ENCODE results near the gene BCAR1. TPM values are rescaled to one million over a fixed set of nuclear protein-coding genes. Genes with fewer than 3 reads are reported as not detected.
A peak's percentile ranks its signal among the peaks of the same experiment; 100 is the strongest.
"Not testable (repeated sequence)": the region's sequence is repeated elsewhere in the genome, so short reads cannot be mapped to it uniquely, and the experiment has no call there.

The BCAR1 gene
- total and polyA plus RNA-seq, 2 experiments from 2014 or later: 37.9 to 140 TPM

DNA sequence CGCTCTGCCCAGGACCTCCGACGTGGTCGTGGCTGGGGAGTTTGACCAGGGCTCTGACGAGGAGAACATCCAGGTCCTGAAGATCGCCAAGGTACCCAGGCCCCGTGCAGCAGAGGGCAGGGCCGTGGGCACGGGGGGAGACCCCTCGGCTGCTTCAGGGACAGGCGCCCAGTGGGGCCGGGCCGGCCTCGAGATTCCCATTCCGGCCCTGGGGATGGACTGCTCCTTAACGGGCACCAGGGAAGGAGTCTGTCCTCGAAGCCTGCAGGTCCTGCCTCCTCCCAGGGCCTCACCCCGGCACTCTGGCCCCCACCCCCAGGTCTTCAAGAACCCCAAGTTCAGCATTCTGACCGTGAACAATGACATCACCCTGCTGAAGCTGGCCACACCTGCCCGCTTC, 28.3 kb downstream of the BCAR1 start:
- not testable (repeated sequence) for H3K4me3 Mint-ChIP-seq

GRCh38 chr16:75222271-75222783, 29.1 kb downstream of the BCAR1 start:
- no peak overlapping the region; the same call in 2 of the 3 replicates for H3K4me3 Mint-ChIP-seq
- no peaks in the 10 kb centered on the region for H3K79me2 ChIP-seq (replicated peaks; ENCODE audit: insufficient read depth)
- H3K4me2 ChIP-seq: no peak overlapping the region
- H3K27ac Mint-ChIP-seq: no peak overlapping the region
- H3K36me3 ChIP-seq (ENCODE audit: insufficient read depth): no peaks in the 10 kb centered on the region
- no peaks in the 10 kb centered on the region for H3K4me1 ChIP-seq (ENCODE audit: insufficient read depth)
- peaks cover under 1% of the 10 kb centered on the region; the same call in 1 of the 3 replicates for H3K36me3 Mint-ChIP-seq (ENCODE audit: low read depth)
- H2AFZ ChIP-seq: 0 out of 2 replicates have a peak overlapping the region, but pooled peaks have one; percentile 38
- peaks cover 6% of the 10 kb centered on the region for H3K27me3 Mint-ChIP-seq (ENCODE audit: insufficient read depth, low read depth, poor library complexity)
- H3K4me1 Mint-ChIP-seq: peaks cover 3% of the 10 kb centered on the region; the same call in 2 of the 3 replicates
- ATAC-seq (no peak), DNase-seq (ENCODE audit: low spot score) (peak; percentile 25)
- H4K20me1 ChIP-seq (replicated peaks; ENCODE audit: insufficient read depth): no peaks in the 10 kb centered on the region
- H3K27ac ChIP-seq (ENCODE audit: low read depth): no peak overlapping the region
- H3K9me2 ChIP-seq (ENCODE audit: insufficient read depth): no peaks in the 10 kb centered on the region
- H3K9me3 Mint-ChIP-seq: no peaks in the 10 kb centered on the region; the same call in 2 of the 3 replicates
- peaks cover under 1% of the 10 kb centered on the region; the same call in 1 of the 2 replicates for H3F3A ChIP-seq (replicated peaks; ENCODE audit: low read depth)
- TF ChIP-seq ZNF331 (CRISPR knock-in tag; IDR thresholded peaks at IDR 0.05; ENCODE audit: low read depth) (no peak), NANOG (IDR thresholded peaks at IDR 0.05; ENCODE audit: borderline replicate concordance) (no peak)
- no peaks in the 10 kb centered on the region for H3K27me3 ChIP-seq (ENCODE audit: insufficient read depth)
- H3K4me3 ChIP-seq: no peak overlapping the region

More for the DNA sequence above, 28.3 kb downstream of the BCAR1 start:
- not testable (repeated sequence) for H3K36me3 Mint-ChIP-seq (ENCODE audit: low read depth); DNase-seq (ENCODE audit: low spot score); H3K4me2 ChIP-seq; H3K36me3 ChIP-seq (ENCODE audit: insufficient read depth); H3K4me1 Mint-ChIP-seq; H3K4me3 ChIP-seq; ATAC-seq; H3K79me2 ChIP-seq (replicated peaks; ENCODE audit: insufficient read depth); H3F3A ChIP-seq (replicated peaks; ENCODE audit: low read depth); H3K27me3 ChIP-seq (ENCODE audit: insufficient read depth); H3K27ac Mint-ChIP-seq; H3K4me1 ChIP-seq (ENCODE audit: insufficient read depth); H3K9me2 ChIP-seq (ENCODE audit: insufficient read depth); H3K27ac ChIP-seq (ENCODE audit: low read depth); H3K9me3 Mint-ChIP-seq; H4K20me1 ChIP-seq (replicated peaks; ENCODE audit: insufficient read depth); H2AFZ ChIP-seq
- H3K27me3 Mint-ChIP-seq (ENCODE audit: insufficient read depth, low read depth, poor library complexity): peaks cover 13% of the 10 kb centered on the region

GRCh38 chr16:75219838-75220237, 31.6 kb downstream of the BCAR1 start:
- H3K4me1 Mint-ChIP-seq: no peaks in the 10 kb centered on the region
- H3K27ac Mint-ChIP-seq: no peak overlapping the region
- H3K27ac ChIP-seq (ENCODE audit: low read depth): no peak overlapping the region
- DNase-seq (ENCODE audit: low spot score) (no peak), ATAC-seq (no peak)
- H3K4me3 ChIP-seq: no peak overlapping the region
- no peaks in the 10 kb centered on the region for H3K9me2 ChIP-seq (ENCODE audit: insufficient read depth)
- H3F3A ChIP-seq (replicated peaks; ENCODE audit: low read depth): no peaks in the 10 kb centered on the region
- no peak overlapping the region for H3K4me2 ChIP-seq
- H3K4me3 Mint-ChIP-seq: no peak overlapping the region
- no peaks in the 10 kb centered on the region for H4K20me1 ChIP-seq (replicated peaks; ENCODE audit: insufficient read depth)
- no peaks in the 10 kb centered on the region for H3K79me2 ChIP-seq (replicated peaks; ENCODE audit: insufficient read depth)
- peaks cover 2% of the 10 kb centered on the region for H3K27me3 Mint-ChIP-seq (ENCODE audit: insufficient read depth, low read depth, poor library complexity)
- no peaks in the 10 kb centered on the region for H3K4me1 ChIP-seq (ENCODE audit: insufficient read depth)
- no peaks in the 10 kb centered on the region; the same call in 2 of the 3 replicates for H3K9me3 Mint-ChIP-seq
- H3K27me3 ChIP-seq (ENCODE audit: insufficient read depth): no peaks in the 10 kb centered on the region
- H3K36me3 Mint-ChIP-seq (ENCODE audit: low read depth): no peaks in the 10 kb centered on the region
- no peak overlapping the region for H2AFZ ChIP-seq
- H3K36me3 ChIP-seq (ENCODE audit: insufficient read depth): no peaks in the 10 kb centered on the region
- TF ChIP-seq, protein P1, sequence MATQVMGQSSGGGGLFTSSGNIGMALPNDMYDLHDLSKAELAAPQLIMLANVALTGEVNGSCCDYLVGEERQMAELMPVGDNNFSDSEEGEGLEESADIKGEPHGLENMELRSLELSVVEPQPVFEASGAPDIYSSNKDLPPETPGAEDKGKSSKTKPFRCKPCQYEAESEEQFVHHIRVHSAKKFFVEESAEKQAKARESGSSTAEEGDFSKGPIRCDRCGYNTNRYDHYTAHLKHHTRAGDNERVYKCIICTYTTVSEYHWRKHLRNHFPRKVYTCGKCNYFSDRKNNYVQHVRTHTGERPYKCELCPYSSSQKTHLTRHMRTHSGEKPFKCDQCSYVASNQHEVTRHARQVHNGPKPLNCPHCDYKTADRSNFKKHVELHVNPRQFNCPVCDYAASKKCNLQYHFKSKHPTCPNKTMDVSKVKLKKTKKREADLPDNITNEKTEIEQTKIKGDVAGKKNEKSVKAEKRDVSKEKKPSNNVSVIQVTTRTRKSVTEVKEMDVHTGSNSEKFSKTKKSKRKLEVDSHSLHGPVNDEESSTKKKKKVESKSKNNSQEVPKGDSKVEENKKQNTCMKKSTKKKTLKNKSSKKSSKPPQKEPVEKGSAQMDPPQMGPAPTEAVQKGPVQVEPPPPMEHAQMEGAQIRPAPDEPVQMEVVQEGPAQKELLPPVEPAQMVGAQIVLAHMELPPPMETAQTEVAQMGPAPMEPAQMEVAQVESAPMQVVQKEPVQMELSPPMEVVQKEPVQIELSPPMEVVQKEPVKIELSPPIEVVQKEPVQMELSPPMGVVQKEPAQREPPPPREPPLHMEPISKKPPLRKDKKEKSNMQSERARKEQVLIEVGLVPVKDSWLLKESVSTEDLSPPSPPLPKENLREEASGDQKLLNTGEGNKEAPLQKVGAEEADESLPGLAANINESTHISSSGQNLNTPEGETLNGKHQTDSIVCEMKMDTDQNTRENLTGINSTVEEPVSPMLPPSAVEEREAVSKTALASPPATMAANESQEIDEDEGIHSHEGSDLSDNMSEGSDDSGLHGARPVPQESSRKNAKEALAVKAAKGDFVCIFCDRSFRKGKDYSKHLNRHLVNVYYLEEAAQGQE (IDR thresholded peaks at IDR 0.05; ENCODE audit: unreplicated experiment): no peak
- TF ChIP-seq, protein P2, sequence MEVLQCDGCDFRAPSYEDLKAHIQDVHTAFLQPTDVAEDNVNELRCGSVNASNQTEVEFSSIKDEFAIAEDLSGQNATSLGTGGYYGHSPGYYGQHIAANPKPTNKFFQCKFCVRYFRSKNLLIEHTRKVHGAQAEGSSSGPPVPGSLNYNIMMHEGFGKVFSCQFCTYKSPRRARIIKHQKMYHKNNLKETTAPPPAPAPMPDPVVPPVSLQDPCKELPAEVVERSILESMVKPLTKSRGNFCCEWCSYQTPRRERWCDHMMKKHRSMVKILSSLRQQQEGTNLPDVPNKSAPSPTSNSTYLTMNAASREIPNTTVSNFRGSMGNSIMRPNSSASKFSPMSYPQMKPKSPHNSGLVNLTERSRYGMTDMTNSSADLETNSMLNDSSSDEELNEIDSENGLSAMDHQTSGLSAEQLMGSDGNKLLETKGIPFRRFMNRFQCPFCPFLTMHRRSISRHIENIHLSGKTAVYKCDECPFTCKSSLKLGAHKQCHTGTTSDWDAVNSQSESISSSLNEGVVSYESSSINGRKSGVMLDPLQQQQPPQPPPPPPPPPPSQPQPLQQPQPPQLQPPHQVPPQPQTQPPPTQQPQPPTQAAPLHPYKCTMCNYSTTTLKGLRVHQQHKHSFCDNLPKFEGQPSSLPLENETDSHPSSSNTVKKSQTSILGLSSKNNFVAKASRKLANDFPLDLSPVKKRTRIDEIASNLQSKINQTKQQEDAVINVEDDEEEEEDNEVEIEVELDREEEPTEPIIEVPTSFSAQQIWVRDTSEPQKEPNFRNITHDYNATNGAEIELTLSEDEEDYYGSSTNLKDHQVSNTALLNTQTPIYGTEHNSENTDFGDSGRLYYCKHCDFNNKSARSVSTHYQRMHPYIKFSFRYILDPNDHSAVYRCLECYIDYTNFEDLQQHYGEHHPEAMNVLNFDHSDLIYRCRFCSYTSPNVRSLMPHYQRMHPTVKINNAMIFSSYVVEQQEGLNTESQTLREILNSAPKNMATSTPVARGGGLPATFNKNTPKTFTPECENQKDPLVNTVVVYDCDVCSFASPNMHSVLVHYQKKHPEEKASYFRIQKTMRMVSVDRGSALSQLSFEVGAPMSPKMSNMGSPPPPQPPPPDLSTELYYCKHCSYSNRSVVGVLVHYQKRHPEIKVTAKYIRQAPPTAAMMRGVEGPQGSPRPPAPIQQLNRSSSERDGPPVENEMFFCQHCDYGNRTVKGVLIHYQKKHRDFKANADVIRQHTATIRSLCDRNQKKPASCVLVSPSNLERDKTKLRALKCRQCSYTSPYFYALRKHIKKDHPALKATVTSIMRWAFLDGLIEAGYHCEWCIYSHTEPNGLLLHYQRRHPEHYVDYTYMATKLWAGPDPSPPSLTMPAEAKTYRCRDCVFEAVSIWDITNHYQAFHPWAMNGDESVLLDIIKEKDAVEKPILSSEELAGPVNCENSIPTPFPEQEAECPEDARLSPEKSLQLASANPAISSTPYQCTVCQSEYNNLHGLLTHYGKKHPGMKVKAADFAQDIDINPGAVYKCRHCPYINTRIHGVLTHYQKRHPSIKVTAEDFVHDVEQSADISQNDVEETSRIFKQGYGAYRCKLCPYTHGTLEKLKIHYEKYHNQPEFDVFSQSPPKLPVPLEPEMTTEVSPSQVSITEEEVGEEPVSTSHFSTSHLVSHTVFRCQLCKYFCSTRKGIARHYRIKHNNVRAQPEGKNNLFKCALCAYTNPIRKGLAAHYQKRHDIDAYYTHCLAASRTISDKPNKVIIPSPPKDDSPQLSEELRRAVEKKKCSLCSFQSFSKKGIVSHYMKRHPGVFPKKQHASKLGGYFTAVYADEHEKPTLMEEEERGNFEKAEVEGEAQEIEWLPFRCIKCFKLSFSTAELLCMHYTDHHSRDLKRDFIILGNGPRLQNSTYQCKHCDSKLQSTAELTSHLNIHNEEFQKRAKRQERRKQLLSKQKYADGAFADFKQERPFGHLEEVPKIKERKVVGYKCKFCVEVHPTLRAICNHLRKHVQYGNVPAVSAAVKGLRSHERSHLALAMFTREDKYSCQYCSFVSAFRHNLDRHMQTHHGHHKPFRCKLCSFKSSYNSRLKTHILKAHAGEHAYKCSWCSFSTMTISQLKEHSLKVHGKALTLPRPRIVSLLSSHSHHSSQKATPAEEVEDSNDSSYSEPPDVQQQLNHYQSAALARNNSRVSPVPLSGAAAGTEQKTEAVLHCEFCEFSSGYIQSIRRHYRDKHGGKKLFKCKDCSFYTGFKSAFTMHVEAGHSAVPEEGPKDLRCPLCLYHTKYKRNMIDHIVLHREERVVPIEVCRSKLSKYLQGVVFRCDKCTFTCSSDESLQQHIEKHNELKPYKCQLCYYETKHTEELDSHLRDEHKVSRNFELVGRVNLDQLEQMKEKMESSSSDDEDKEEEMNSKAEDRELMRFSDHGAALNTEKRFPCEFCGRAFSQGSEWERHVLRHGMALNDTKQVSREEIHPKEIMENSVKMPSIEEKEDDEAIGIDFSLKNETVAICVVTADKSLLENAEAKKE (CRISPR knock-in tag; IDR thresholded peaks at IDR 0.05): no peak
- no peak for TF ChIP-seq EZH2 (IDR thresholded peaks at IDR 0.05; ENCODE audit: low read depth, unreplicated experiment)
- no peak for TF ChIP-seq ZNF114 (CRISPR knock-in tag; IDR thresholded peaks at IDR 0.05)
- no peak for TF ChIP-seq POLR2AphosphoS5 (IDR thresholded peaks at IDR 0.05; ENCODE audit: low read depth)
